PC-3 (cell line): ENCODE data around the gene GCGR. TPM values are rescaled to one million over a fixed set of nuclear protein-coding genes. Genes with fewer than 3 reads are reported as not detected.

Experiments
- ATAC-seq: fragments of 200-7000 bp; cut with Tn5 transposase; 2 replicates; pipeline ENCODE4 v1.9.1; 2020; ENCODE audit warnings: mild to moderate bottlenecking, moderate library complexity
- BruUV-seq: library from RNA; stranded (reverse); fragments of 400-500 nt; replicated peaks from 2 replicates; lab custom pipeline; 2021; lab: Mats Ljungman, UMichigan
- CTCF ChIA-PET: fragments of 300-600 bp; sonication (Branson Sonifier 250); formaldehyde crosslinking; loops from one replicate; lab custom pipeline; 2022; ENCODE audit warnings: antibody characterized with exemption; lab: Charles Lee
- POLR2A ChIA-PET: fragments of 300-600 bp; sonication (Branson Sonifier 250); formaldehyde crosslinking; loops from one replicate; lab custom pipeline; 2022; ENCODE audit warnings: antibody characterized with exemption; ENCODE audit not compliant: unreplicated experiment; lab: Charles Lee
- DNase-seq: peaks from one replicate; pipeline ENCODE4 v3.0.0-alpha.2; 2015
- H2AFZ ChIP-seq: fragments of 300-600 bp; sonication (generic); 2 replicates; pipeline ENCODE4 v1.6.0; 2016; ENCODE audit warnings: antibody characterized with exemption, low read length
- H3F3A ChIP-seq: fragments of 300-600 bp; sonication (generic); one replicate; pipeline ENCODE4 v1.6.0; 2017; ENCODE audit warnings: antibody characterized with exemption, low read length, control low read depth, mild to moderate bottlenecking; ENCODE audit not compliant: unreplicated experiment
- H3K27ac ChIP-seq: fragments of 300-600 bp; sonication (generic); 2 replicates; pipeline ENCODE4 v1.5.1; 2016; ENCODE audit warnings: mild to moderate bottlenecking, low read length
- H3K27me3 ChIP-seq: fragments of 300-600 bp; sonication (generic); 2 replicates; pipeline ENCODE4 v1.6.1; 2016; ENCODE audit warnings: low read length, mixed read lengths
- H3K36me3 ChIP-seq: fragments of 300-600 bp; sonication (generic); 2 replicates; pipeline ENCODE4 v1.6.1; 2016; ENCODE audit warnings: low read depth, mixed run types, low read length, mixed read lengths
- H3K4me1 ChIP-seq: fragments of 300-600 bp; sonication (generic); 2 replicates; pipeline ENCODE4 v1.5.1; 2016; ENCODE audit warnings: low read length; ENCODE audit not compliant: insufficient read depth
- H3K4me2 ChIP-seq: fragments of 300-600 bp; sonication (generic); 2 replicates; pipeline ENCODE4 v1.6.0; 2016; ENCODE audit warnings: low read length
- H3K4me3 ChIP-seq: fragments of 300-600 bp; sonication (generic); 2 replicates; pipeline ENCODE4 v1.5.1; 2016; ENCODE audit warnings: mild to moderate bottlenecking, low read length, mixed read lengths
- H3K79me2 ChIP-seq: fragments of 300-600 bp; sonication (generic); 2 replicates; pipeline ENCODE4 v1.6.1; 2017; ENCODE audit warnings: low read length, mixed read lengths
- H3K9ac ChIP-seq: fragments of 300-600 bp; sonication (generic); 2 replicates; pipeline ENCODE4 v1.6.0; 2016; ENCODE audit warnings: mild to moderate bottlenecking, low read length
- H3K9me2 ChIP-seq: fragments of 300-600 bp; sonication (generic); replicated peaks from 2 replicates; pipeline ENCODE4 v1.6.1; 2016; ENCODE audit warnings: mixed run types, low read length, mixed read lengths
- H3K9me3 ChIP-seq: fragments of 300-600 bp; sonication (generic); 2 replicates; pipeline ENCODE4 v1.6.1; 2016; ENCODE audit warnings: low read length, mixed read lengths
- H4K20me1 ChIP-seq: fragments of 300-600 bp; sonication (generic); 2 replicates; pipeline ENCODE4 v1.6.1; 2016; ENCODE audit warnings: low read length, mixed read lengths
- CTCF ChIP-seq: fragments of 300-600 bp; sonication (generic); conservative IDR thresholded peaks from 2 replicates; pipeline ENCODE4 v1.5.1; 2017; ENCODE audit warnings: antibody characterized with exemption, low read depth, mild to moderate bottlenecking, low read length
- EZH2 ChIP-seq: fragments of 300-600 bp; sonication (generic); IDR thresholded peaks from one replicate; pipeline ENCODE4 v1.6.1; 2017; ENCODE audit warnings: antibody characterized with exemption, mild to moderate bottlenecking, low read length; ENCODE audit not compliant: unreplicated experiment
- EZH2phosphoT487 ChIP-seq: fragments of 300-600 bp; sonication (generic); IDR thresholded peaks from 2 replicates; pipeline ENCODE4 v1.6.1; 2018; ENCODE audit warnings: mild to moderate bottlenecking, antibody characterized with exemption, low read length, borderline replicate concordance
- intact Hi-C: fragments of 100-400 bp; cut with micrococcal nuclease; formaldehyde crosslinking; loops from 2 replicates; pipeline ENCODE4 v1.9.0; 2023
- total RNA-seq: library from RNA; depleted of rRNA; stranded (reverse); fragments of >200 nt; gene quantifications from 2 replicates; pipeline ENCODE4 v1.2.3, GENCODE V29; 2014

The GCGR gene
- total RNA-seq, 1 experiment from 2014 or later: 0.11 TPM

- intact Hi-C loops: no loop called here
- no peak overlapping the region for H2AFZ ChIP-seq
- no peak overlapping the region for H3K27ac ChIP-seq
- no peaks in the 10 kb centered on the region for H4K20me1 ChIP-seq
- peaks cover 10% of the 10 kb centered on the region for H3K4me1 ChIP-seq
- H3K9me3 ChIP-seq: no peaks in the 10 kb centered on the region
- H3K9ac ChIP-seq: no peak overlapping the region
- no peaks in the 10 kb centered on the region for H3K9me2 ChIP-seq
- no peak for DNase-seq
- ATAC-seq: no peak
- no TSS peak for BruUV-seq
- H3K79me2 ChIP-seq: no peaks in the 10 kb centered on the region
- POLR2A ChIA-PET: no interaction called here
- CTCF ChIA-PET: no interaction called here
- no peaks in the 10 kb centered on the region for H3K36me3 ChIP-seq
- 0 out of 2 replicates have a peak, but pooled peaks cover 8% of the 10 kb centered on the region for H3K27me3 ChIP-seq
- H3K4me2 ChIP-seq: no peak overlapping the region
- TF ChIP-seq CTCF: no peak
- no peak for TF ChIP-seq EZH2
- TF ChIP-seq EZH2phosphoT487: no peak
- no peaks in the 10 kb centered on the region for H3F3A ChIP-seq
- H3K4me3 ChIP-seq: no peak overlapping the region
Measured at GRCh38 chr17:81813371-81813684, 9.4 kb downstream of the GCGR start.

GRCh38 chr17:81813861-81814683 lies 10.1 kb downstream of the GCGR start:
- H3K4me1 ChIP-seq: peaks cover 10% of the 10 kb centered on the region
- H3K27ac ChIP-seq: no peak overlapping the region
- POLR2A ChIA-PET: no interaction called here
- CTCF ChIA-PET: no interaction called here
- ATAC-seq: no peak
- H3K4me3 ChIP-seq: no peak overlapping the region
- no peaks in the 10 kb centered on the region for H3K36me3 ChIP-seq
- TF ChIP-seq CTCF (no peak), EZH2 (no peak), EZH2phosphoT487 (no peak)
- intact Hi-C loops: no loop called here
- DNase-seq: no peak
- H3F3A ChIP-seq: no peaks in the 10 kb centered on the region
- no peak overlapping the region for H3K4me2 ChIP-seq
- no peaks in the 10 kb centered on the region for H3K9me2 ChIP-seq
- 0 out of 2 replicates have a peak, but pooled peaks cover 5% of the 10 kb centered on the region for H3K27me3 ChIP-seq
- BruUV-seq: no TSS peak
- no peaks in the 10 kb centered on the region for H3K9me3 ChIP-seq
- H3K9ac ChIP-seq: no peak overlapping the region
- H2AFZ ChIP-seq: no peak overlapping the region
- H3K79me2 ChIP-seq: no peaks in the 10 kb centered on the region
- H4K20me1 ChIP-seq: no peaks in the 10 kb centered on the region
